ENCODE data around the gene APLP1.

Gene APLP1

DNA sequence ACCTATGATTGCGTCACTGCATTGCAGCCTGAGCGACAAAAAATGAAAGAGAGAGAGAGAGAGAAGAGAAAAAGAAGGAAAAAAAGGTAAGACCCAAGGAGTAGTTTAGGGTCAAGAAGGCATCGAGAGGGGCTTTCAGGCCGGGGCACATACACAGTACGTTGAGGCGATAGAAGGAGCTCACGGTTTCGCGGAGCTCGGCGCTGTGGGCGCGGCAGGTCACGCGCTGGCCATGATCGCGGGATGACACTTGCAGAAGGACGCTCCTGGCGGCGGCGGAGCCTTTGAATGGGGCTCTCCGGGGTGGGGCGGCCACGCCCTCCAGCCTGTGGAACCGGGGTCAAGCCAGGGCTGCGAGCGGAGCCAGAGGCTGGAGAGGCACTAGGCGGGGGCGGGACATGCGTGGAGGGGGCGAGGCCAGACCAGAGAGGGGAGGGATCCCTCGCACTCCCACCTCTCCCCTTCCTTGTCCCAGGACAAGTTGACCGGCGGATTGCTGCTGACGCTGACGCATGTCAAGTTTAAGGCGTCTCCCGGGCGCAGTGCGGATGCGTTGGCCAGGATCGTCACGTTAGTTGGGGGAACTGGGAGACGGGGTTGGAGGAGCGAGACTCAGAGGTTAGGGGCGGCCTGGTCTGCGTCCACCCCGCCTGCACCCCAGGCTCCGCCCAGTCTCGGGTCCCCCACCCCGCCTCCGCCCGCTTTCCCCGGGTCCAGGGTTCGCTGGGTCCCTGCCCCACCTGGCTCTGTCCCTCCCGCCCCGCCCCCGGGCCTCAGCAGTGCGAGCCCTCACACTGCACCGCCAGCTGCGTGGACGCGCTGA lies 22.9 kb upstream of the APLP1 start:
- ChIA-PET POLR2A (ENCODE audit: low non-redundant PET) (no interaction called here), CTCF (interaction anchor here (0.6 to 0.7 kb wide), 4 partner anchors 11 to 326 kb away, joined by 3 to 6 read pairs (median 4); no protein-coding TSS in a partner anchor)
- TF ChIP-seq, protein P1, sequence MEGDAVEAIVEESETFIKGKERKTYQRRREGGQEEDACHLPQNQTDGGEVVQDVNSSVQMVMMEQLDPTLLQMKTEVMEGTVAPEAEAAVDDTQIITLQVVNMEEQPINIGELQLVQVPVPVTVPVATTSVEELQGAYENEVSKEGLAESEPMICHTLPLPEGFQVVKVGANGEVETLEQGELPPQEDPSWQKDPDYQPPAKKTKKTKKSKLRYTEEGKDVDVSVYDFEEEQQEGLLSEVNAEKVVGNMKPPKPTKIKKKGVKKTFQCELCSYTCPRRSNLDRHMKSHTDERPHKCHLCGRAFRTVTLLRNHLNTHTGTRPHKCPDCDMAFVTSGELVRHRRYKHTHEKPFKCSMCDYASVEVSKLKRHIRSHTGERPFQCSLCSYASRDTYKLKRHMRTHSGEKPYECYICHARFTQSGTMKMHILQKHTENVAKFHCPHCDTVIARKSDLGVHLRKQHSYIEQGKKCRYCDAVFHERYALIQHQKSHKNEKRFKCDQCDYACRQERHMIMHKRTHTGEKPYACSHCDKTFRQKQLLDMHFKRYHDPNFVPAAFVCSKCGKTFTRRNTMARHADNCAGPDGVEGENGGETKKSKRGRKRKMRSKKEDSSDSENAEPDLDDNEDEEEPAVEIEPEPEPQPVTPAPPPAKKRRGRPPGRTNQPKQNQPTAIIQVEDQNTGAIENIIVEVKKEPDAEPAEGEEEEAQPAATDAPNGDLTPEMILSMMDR (conservative IDR thresholded peaks at IDR 0.05; ENCODE audit: low read depth): no peak
- peak; percentile 35 for DNase-seq (ENCODE audit: low spot score)
- no peak overlapping the region for H3K27ac ChIP-seq

DNA sequence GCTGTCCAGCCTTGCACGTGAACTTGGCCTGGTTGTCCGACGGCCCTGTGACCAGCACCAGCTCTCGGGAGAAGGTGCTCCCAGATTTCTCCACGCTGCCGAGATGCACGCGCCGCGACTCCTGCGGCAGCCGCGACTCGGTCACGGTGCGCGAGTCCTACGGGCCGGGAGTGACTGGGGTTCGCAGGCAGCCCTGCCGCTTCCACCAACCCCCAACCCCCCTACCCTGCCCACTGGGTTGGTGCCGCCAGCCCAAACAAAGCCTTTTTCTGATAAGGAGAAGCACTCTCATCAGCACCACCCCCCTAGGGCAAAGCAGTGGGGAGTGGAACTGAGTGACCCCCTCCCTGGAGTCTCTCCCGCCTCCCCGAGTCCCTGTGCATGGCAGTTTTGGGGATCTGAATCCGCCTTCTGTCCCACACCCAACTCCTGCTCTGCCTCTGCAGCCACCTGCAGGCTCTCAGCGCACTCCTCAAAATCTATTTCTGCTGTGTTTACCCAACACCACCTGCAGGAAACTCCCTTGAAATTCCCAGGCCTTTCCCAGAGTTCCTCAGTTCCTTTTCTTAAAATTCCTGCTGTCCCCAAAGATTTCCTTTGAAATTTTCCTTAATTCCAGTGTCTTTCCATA lies 22.2 kb upstream of the APLP1 start:
- CTCF ChIA-PET: interaction anchor here (0.7 kb wide), 2 partner anchors 19 to 325 kb away, joined by 3 to 4 read pairs; no protein-coding TSS in a partner anchor

DNA sequence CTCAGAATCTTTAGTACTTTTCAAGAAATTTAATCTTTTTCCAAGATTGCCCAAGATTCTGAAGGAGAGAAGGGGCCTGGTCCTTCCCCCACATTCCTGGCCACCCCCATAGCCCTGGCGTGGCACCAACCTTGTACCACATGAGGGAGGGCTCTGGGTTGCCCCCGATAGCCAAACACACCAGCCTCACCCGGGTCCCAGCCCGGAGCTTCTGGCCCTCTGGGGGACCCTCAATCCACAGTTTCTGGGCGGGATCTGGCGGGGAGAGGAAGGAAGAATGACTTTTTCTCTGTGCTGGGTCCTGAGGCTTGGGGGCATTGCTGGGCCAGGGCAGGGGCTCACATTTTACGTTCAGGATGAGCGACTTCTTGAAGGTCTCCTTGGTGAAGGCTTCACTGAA lies 20.5 kb upstream of the APLP1 start:
- DNase-seq (ENCODE audit: low spot score): no peak
- POLR2A ChIA-PET (ENCODE audit: low non-redundant PET): no interaction called here
- H3K27ac ChIP-seq: no peak overlapping the region
- CTCF ChIA-PET: no interaction called here
- TF ChIP-seq, protein P1 (conservative IDR thresholded peaks at IDR 0.05; ENCODE audit: low read depth): no peak

More for the DNA sequence above, 22.2 kb upstream of the APLP1 start:
- peak; percentile 35 for DNase-seq (ENCODE audit: low spot score)
- TF ChIP-seq, protein P1 (conservative IDR thresholded peaks at IDR 0.05; ENCODE audit: low read depth): no peak
- no peak overlapping the region for H3K27ac ChIP-seq
- POLR2A ChIA-PET (ENCODE audit: low non-redundant PET): no interaction called here

DNA sequence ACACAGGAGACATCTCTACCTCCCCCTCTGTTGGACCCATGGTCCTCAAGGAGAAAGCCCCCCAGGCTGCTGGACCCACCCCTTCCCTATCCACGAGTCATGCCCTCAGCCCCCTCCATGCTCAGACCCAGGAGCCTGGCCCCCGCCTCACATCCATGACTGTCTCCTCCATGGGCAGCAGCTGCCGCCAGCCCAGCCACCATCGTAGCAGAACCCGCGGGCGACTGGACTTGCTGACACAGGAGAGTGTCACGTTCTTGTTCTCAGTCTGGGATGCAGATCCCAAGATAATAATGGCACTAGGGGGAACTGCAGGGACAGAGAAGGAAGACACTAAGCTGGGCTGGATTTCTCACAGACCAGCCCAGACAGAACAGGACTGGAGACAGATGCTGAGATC lies 19.9 kb upstream of the APLP1 start:
- TF ChIP-seq, protein P1 (conservative IDR thresholded peaks at IDR 0.05; ENCODE audit: low read depth): no peak
- CTCF ChIA-PET: interaction anchor here (0.6 kb wide), 1 partner anchor 338 kb away, joined by 3 read pairs; no protein-coding TSS in a partner anchor
- no peak for DNase-seq (ENCODE audit: low spot score)
- POLR2A ChIA-PET (ENCODE audit: low non-redundant PET): no interaction called here
- H3K27ac ChIP-seq: no peak overlapping the region

DNA sequence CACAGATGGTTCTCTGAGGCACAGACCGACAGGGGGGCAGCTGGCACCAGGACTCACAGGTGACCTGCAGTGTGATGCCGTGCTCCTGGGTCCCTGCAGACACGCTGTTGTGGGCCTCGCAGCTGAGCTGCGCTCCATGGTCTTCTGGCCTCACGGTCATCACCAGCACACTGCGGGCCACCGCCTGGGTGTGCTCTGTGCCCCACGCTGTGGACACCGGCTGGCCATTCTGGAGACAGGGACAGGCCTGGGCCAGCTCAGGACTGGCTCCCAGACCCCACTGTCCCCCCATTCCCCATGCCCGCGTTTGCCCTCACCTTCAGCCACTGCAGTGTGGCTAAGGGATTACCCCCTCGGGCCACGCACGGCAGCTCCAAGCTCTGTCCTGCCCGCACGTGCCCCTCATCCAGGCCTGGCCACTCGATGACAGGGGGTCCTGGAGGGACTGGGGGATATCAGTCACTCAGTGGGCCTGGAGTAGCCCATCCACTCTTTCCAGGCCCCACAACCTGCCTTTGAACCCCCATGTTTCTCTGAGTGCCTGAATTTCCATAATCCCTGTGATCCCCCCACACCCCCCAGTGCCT lies 19.4 kb upstream of the APLP1 start:
- TF ChIP-seq, protein P1 (conservative IDR thresholded peaks at IDR 0.05; ENCODE audit: low read depth): no peak
- H3K27ac ChIP-seq: no peak overlapping the region
- ChIA-PET CTCF (interaction anchor here (1.1 kb wide), 1 partner anchor 20 kb away, joined by 3 read pairs; no protein-coding TSS in a partner anchor), POLR2A (ENCODE audit: low non-redundant PET) (no interaction called here)
- no peak for DNase-seq (ENCODE audit: low spot score)

All from RWPE1 (cell line).